SK-N-SH treated with all-trans-retinoic acid at 6 μM for 48 hours (cell line): ENCODE data around the gene VEPH1.

Experiments
- ATAC-seq: fragments of 200-7000 bp; cut with Tn5 transposase; 3 replicates; pipeline ENCODE4 v1.9.1; 2020; ENCODE audit warnings: mild to moderate bottlenecking, moderate library complexity
- BACH2 ChIP-seq: fragments of 250-450 bp; sonication (Bioruptor Pico); IDR thresholded peaks from 2 replicates; pipeline ENCODE4 v1.9.0; 2021; ENCODE audit warnings: mild to moderate bottlenecking, borderline replicate concordance
- CSDC2 ChIP-seq: fragments of 250-450 bp; sonication (Bioruptor Pico); IDR thresholded peaks from 2 replicates; pipeline ENCODE4 v1.5.0; 2020; ENCODE audit warnings: mild to moderate bottlenecking, moderate library complexity
- ESRRG ChIP-seq: fragments of 250-450 bp; sonication (Bioruptor Pico); IDR thresholded peaks from 2 replicates; pipeline ENCODE4 v1.6.1; 2021; ENCODE audit warnings: mild to moderate bottlenecking
- GLIS3 ChIP-seq: fragments of 250-450 bp; sonication (Bioruptor Pico); IDR thresholded peaks from 2 replicates; pipeline ENCODE4 v1.5.0; 2020; ENCODE audit warnings: mild to moderate bottlenecking, moderate library complexity
- ISL1 ChIP-seq: fragments of 250-450 bp; sonication (Bioruptor Pico); IDR thresholded peaks from 2 replicates; pipeline ENCODE4 v2.1.2; 2022; ENCODE audit warnings: mild to moderate bottlenecking, moderate library complexity
- OSR1 ChIP-seq: fragments of 250-450 bp; sonication (Bioruptor Pico); IDR thresholded peaks from 2 replicates; pipeline ENCODE4 v1.8.0; 2022; ENCODE audit warnings: moderate library complexity, mild to moderate bottlenecking, inconsistent platforms
- PPARA ChIP-seq: fragments of 250-450 bp; sonication (Bioruptor Pico); IDR thresholded peaks from 2 replicates; pipeline ENCODE4 v1.5.0; 2020; ENCODE audit warnings: mild to moderate bottlenecking, borderline replicate concordance
- RARB ChIP-seq: fragments of 250-450 bp; sonication (Bioruptor Pico); IDR thresholded peaks from 2 replicates; pipeline ENCODE4 v1.8.0; 2021; ENCODE audit warnings: mild to moderate bottlenecking, moderate library complexity
- SNAI2 ChIP-seq: fragments of 250-450 bp; sonication (Bioruptor Pico); IDR thresholded peaks from 2 replicates; pipeline ENCODE4 v1.5.0; 2020; ENCODE audit warnings: mild to moderate bottlenecking, moderate library complexity
- TOX ChIP-seq: fragments of 250-450 bp; sonication (Bioruptor Pico); IDR thresholded peaks from 2 replicates; pipeline ENCODE4 v1.8.0; 2021; ENCODE audit warnings: mild to moderate bottlenecking, moderate library complexity, borderline replicate concordance
- ZC3H10 ChIP-seq: fragments of 250-450 bp; sonication (Bioruptor Pico); IDR thresholded peaks from 2 replicates; pipeline ENCODE4 v1.5.1; 2021; ENCODE audit warnings: mild to moderate bottlenecking, moderate library complexity
- ZFP3 ChIP-seq: fragments of 250-450 bp; sonication (Bioruptor Pico); IDR thresholded peaks from 2 replicates; pipeline ENCODE4 v1.5.0; 2020; ENCODE audit warnings: mild to moderate bottlenecking, moderate library complexity
- ZFP30 ChIP-seq: fragments of 450-650 bp; formaldehyde crosslinking; IDR thresholded peaks from 2 replicates; pipeline ENCODE4 v1.5.0; 2022; ENCODE audit warnings: mild to moderate bottlenecking, moderate library complexity
- ZNF565 ChIP-seq: fragments of 450-650 bp; formaldehyde crosslinking; conservative IDR thresholded peaks from 2 replicates; pipeline ENCODE4 v1.5.0; 2020; ENCODE audit warnings: low read depth, mild to moderate bottlenecking, moderate library complexity
- ZNF70 ChIP-seq: fragments of 450-650 bp; formaldehyde crosslinking; IDR thresholded peaks from 2 replicates; pipeline ENCODE4 v1.5.0; 2020; ENCODE audit warnings: mild to moderate bottlenecking, moderate library complexity
- TF ChIP-seq, protein P1 (sequence below): fragments of 250-450 bp; sonication (Bioruptor Pico); IDR thresholded peaks from 2 replicates; pipeline ENCODE4 v1.8.0; 2020; ENCODE audit warnings: mild to moderate bottlenecking, moderate library complexity, borderline replicate concordance
- TF ChIP-seq, protein P2 (sequence below): fragments of 250-450 bp; sonication (Bioruptor Pico); IDR thresholded peaks from 2 replicates; pipeline ENCODE4 v1.8.0; 2021; ENCODE audit warnings: low read depth, mild to moderate bottlenecking, moderate library complexity, borderline replicate concordance
- TF ChIP-seq, protein P3 (sequence below): fragments of 250-450 bp; sonication (Bioruptor Pico); IDR thresholded peaks from 2 replicates; pipeline ENCODE4 v1.5.1; 2021; ENCODE audit warnings: mild to moderate bottlenecking, moderate library complexity
- TF ChIP-seq, protein P4 (sequence below): fragments of 250-450 bp; sonication (Bioruptor Pico); IDR thresholded peaks from 2 replicates; pipeline ENCODE4 v1.5.0; 2020; ENCODE audit warnings: mild to moderate bottlenecking, moderate library complexity
- TF ChIP-seq, protein P5 (sequence below): fragments of 250-450 bp; sonication (Bioruptor Pico); IDR thresholded peaks from 2 replicates; pipeline ENCODE4 v1.5.1; 2020; ENCODE audit warnings: low read depth, mild to moderate bottlenecking, moderate library complexity

Gene VEPH1

DNA sequence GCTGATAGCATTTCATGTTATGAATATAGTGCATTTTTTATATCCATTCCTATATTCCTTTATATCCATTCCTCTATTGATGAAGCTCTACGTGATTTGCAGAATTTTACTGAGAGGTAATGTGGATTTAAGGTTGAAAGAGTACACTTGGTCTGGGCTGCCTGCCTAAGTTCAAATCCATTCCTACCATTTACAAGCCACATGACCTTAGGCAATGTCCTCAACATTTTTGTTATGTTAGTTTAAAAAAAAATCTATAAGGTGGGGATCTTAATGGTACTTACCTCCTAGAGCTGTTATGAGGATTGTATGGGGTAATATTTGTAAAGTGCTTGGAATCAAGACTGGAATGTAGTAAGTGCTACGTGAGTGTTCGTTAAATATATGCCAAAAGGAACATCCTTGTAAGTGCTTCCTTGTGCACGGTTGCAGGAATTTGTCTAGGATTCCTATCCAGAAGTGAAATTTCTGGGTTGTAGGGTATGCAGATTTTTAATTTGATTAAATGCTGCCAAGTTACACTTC lies 11.2 kb upstream of the VEPH1 start:
- TF ChIP-seq CSDC2 (no peak), ZFP30 (no peak), RARB (no peak), GLIS3 (CRISPR knock-in tag) (no peak), SNAI2 (CRISPR knock-in tag) (no peak), OSR1 (CRISPR knock-in tag) (no peak), ESRRG (CRISPR knock-in tag) (no peak), PPARA (CRISPR knock-in tag) (no peak), ZNF70 (CRISPR knock-in tag) (no peak)
- TF ChIP-seq, protein P1, sequence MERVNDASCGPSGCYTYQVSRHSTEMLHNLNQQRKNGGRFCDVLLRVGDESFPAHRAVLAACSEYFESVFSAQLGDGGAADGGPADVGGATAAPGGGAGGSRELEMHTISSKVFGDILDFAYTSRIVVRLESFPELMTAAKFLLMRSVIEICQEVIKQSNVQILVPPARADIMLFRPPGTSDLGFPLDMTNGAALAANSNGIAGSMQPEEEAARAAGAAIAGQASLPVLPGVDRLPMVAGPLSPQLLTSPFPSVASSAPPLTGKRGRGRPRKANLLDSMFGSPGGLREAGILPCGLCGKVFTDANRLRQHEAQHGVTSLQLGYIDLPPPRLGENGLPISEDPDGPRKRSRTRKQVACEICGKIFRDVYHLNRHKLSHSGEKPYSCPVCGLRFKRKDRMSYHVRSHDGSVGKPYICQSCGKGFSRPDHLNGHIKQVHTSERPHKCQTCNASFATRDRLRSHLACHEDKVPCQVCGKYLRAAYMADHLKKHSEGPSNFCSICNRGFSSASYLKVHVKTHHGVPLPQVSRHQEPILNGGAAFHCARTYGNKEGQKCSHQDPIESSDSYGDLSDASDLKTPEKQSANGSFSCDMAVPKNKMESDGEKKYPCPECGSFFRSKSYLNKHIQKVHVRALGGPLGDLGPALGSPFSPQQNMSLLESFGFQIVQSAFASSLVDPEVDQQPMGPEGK (CRISPR knock-in tag), result no peak
- ATAC-seq, result no peak

DNA sequence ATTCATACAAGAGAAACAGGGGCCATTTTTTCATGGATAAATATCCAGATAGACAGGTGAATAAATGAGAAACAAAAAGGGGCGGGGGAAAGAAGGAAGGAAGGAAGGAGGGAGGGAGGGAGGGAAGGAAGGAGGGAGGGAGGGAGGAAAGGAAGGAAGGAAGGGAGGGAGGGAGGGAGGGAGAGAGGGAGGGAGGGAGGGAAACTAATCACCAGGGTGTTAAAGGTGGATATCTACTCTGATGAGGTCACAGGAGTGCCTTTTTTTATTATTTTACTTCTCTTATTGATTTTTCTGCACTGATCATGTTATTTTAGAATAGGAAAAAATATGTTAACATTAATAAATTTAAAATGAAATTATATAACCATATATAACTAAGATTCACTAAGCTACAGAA lies 10.4 kb upstream of the VEPH1 start:
- no peak for ATAC-seq
- TF ChIP-seq PPARA (CRISPR knock-in tag), result no peak
- TF ChIP-seq, all 23 proteins: peak for 0

DNA sequence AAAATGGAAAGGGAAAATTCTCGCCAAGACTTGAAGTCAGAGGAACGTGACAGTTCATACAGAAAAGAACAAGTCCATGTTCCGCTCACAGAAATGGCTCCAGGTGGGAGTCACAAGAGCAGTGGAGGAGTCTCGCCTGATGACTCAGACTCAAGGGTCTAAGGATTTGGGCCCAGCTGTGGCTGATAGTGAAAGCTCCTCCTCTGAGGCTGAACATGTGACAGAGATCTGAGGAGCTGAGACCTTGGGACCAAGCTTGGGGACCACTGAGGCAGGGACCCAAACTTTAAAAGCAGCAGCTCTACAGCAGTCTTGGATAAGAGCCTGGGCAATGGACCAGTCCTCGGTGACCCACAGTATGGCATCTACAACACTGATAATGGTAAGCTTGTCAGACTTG lies 9.3 kb upstream of the VEPH1 start:
- ATAC-seq, result no peak
- TF ChIP-seq BACH2 (CRISPR knock-in tag), result no peak
- no peak for TF ChIP-seq ZFP30
- TF ChIP-seq, protein P2, sequence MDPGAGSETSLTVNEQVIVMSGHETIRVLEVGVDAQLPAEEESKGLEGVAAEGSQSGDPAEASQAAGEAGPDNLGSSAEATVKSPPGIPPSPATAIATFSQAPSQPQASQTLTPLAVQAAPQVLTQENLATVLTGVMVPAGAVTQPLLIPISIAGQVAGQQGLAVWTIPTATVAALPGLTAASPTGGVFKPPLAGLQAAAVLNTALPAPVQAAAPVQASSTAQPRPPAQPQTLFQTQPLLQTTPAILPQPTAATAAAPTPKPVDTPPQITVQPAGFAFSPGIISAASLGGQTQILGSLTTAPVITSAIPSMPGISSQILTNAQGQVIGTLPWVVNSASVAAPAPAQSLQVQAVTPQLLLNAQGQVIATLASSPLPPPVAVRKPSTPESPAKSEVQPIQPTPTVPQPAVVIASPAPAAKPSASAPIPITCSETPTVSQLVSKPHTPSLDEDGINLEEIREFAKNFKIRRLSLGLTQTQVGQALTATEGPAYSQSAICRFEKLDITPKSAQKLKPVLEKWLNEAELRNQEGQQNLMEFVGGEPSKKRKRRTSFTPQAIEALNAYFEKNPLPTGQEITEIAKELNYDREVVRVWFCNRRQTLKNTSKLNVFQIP, result no peak
- TF ChIP-seq ZC3H10 (CRISPR knock-in tag), result no peak

DNA sequence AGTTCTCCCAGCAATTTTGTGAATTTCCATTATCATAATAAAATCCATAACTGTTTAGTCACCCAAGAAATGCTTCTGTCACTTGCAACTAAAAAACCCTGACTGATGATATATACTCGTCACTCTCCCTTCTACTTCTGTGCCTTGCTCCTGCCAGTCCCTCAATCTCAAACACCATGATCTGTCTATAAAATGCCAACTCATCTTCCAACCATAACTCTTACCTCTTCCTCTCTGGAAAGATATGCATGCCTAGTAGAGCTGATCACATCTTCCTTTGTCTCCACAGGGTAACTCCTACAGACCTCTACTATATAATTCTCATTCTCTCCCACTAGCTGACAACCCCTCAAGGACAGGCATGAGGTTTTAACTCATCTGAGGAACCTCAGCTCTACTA lies 5.2 kb upstream of the VEPH1 start:
- TF ChIP-seq PPARA (CRISPR knock-in tag), result no peak
- TF ChIP-seq, protein P3, sequence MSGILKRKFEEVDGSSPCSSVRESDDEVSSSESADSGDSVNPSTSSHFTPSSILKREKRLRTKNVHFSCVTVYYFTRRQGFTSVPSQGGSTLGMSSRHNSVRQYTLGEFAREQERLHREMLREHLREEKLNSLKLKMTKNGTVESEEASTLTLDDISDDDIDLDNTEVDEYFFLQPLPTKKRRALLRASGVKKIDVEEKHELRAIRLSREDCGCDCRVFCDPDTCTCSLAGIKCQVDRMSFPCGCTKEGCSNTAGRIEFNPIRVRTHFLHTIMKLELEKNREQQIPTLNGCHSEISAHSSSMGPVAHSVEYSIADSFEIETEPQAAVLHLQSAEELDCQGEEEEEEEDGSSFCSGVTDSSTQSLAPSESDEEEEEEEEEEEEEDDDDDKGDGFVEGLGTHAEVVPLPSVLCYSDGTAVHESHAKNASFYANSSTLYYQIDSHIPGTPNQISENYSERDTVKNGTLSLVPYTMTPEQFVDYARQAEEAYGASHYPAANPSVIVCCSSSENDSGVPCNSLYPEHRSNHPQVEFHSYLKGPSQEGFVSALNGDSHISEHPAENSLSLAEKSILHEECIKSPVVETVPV (CRISPR knock-in tag), result no peak
- ATAC-seq, result no peak

DNA sequence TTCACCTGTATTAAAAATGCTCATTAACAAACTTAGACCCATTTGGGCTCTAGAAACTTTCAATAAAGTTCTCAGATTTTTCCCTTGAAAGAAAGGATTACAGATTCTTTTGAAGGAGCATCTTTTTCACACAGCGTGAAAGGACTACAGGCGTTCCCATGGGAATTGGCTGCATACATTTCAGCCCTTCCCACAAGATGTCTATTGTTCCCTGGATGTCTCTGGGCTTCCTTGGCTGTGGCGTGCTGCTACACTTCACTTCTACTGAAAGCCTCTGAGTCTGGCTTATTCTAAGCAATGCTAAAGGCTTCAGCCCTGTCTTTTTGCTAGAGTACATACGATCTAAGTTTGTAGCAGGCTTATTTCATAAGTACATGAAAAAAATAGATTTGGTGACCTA lies 1.4 kb downstream of the VEPH1 start:
- ATAC-seq, result no peak

DNA sequence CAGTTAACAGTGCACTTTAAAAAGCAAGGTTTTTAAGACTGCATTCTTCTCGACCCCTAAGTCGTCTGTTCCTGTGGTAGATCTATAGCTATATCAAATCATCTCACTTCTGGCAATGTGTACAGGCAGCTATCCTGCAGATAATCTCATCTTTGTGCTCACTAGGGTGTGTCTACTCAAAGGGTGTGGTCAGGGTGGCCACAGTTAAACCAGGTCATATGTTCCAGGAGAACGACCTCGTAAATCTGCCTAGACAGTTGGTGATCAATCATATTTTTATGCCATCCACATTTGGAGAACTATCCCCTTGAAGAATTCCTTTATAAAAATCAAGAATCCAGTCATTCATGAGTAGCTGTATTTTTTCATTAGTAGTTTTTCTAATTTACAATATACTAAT lies 3.0 kb downstream of the VEPH1 start:
- no peak for ATAC-seq
- TF ChIP-seq, protein P4, sequence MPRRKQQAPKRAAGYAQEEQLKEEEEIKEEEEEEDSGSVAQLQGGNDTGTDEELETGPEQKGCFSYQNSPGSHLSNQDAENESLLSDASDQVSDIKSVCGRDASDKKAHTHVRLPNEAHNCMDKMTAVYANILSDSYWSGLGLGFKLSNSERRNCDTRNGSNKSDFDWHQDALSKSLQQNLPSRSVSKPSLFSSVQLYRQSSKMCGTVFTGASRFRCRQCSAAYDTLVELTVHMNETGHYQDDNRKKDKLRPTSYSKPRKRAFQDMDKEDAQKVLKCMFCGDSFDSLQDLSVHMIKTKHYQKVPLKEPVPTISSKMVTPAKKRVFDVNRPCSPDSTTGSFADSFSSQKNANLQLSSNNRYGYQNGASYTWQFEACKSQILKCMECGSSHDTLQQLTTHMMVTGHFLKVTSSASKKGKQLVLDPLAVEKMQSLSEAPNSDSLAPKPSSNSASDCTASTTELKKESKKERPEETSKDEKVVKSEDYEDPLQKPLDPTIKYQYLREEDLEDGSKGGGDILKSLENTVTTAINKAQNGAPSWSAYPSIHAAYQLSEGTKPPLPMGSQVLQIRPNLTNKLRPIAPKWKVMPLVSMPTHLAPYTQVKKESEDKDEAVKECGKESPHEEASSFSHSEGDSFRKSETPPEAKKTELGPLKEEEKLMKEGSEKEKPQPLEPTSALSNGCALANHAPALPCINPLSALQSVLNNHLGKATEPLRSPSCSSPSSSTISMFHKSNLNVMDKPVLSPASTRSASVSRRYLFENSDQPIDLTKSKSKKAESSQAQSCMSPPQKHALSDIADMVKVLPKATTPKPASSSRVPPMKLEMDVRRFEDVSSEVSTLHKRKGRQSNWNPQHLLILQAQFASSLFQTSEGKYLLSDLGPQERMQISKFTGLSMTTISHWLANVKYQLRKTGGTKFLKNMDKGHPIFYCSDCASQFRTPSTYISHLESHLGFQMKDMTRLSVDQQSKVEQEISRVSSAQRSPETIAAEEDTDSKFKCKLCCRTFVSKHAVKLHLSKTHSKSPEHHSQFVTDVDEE (CRISPR knock-in tag), result no peak
- TF ChIP-seq ISL1 (no peak), TOX (CRISPR knock-in tag) (no peak), GLIS3 (CRISPR knock-in tag) (no peak), ZNF565 (no peak), ZFP30 (no peak), CSDC2 (no peak)
- TF ChIP-seq, protein P2, result no peak
- TF ChIP-seq, protein P5, sequence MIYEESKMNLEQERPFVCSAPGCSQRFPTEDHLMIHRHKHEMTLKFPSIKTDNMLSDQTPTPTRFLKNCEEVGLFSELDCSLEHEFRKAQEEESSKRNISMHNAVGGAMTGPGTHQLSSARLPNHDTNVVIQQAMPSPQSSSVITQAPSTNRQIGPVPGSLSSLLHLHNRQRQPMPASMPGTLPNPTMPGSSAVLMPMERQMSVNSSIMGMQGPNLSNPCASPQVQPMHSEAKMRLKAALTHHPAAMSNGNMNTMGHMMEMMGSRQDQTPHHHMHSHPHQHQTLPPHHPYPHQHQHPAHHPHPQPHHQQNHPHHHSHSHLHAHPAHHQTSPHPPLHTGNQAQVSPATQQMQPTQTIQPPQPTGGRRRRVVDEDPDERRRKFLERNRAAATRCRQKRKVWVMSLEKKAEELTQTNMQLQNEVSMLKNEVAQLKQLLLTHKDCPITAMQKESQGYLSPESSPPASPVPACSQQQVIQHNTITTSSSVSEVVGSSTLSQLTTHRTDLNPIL (CRISPR knock-in tag), result no peak

More for the DNA sequence above, 1.4 kb downstream of the VEPH1 start:
- TF ChIP-seq, protein P3 (CRISPR knock-in tag), result no peak
- TF ChIP-seq ZFP3 (no peak), OSR1 (CRISPR knock-in tag) (no peak), TOX (CRISPR knock-in tag) (no peak), GLIS3 (CRISPR knock-in tag) (no peak), CSDC2 (no peak)
